Psoas muscle (tissue), 8 donors: Measurements from ENCODE around the gene SRPK2. TPM values are rescaled to one million over a fixed set of nuclear protein-coding genes. Genes with fewer than 3 reads are reported as not detected.
A peak's percentile ranks its signal among the peaks of the same experiment; 100 is the strongest.

Source experiments
- ATAC-seq, 4 donors: fragments of 200-7000 bp; cut with Tn5 transposase; one replicate each; pipeline ENCODE4 v1.9.1; 2020; ENCODE audit warnings: moderate library complexity in 3 of 4, mild to moderate bottlenecking in 2 of 4
- DNase-seq, 2 donors: peaks; one replicate each; pipeline ENCODE4 v3.0.0-alpha.2; 2020
- H3K27ac ChIP-seq: fragments of 200-600 bp; one replicate; pipeline ENCODE4 v1.8.0; 2022
- H3K27me3 ChIP-seq, 3 donors: fragments of 200-600 bp in 1 of 3; one replicate each; pipeline versions ENCODE4 v1.6.1 to v1.8.0; 2013 to 2022; ENCODE audit warnings: low read length in 2 of 3, mild to moderate bottlenecking in 2 of 3, moderate library complexity in 1 of 3; ENCODE audit not compliant: insufficient read depth in 3 of 3
- H3K36me3 ChIP-seq, 2 donors: fragments of 200-600 bp in 1 of 2; one replicate each; pipeline versions ENCODE4 v1.6.1 to v1.8.0; 2013 to 2022; ENCODE audit warnings: low read depth in 1 of 2, mild to moderate bottlenecking in 1 of 2, moderate library complexity in 1 of 2; ENCODE audit not compliant: insufficient read depth in 1 of 2
- H3K4me1 ChIP-seq: fragments of 200-600 bp; one replicate; pipeline ENCODE4 v1.8.0; 2022
- H3K4me3 ChIP-seq: fragments of 200-600 bp; one replicate; pipeline ENCODE4 v1.8.0; 2022; ENCODE audit warnings: mild to moderate bottlenecking
- H3K9me3 ChIP-seq: fragments of 200-600 bp; one replicate; pipeline ENCODE4 v1.8.0; 2022
- CTCF ChIP-seq: fragments of 200-600 bp; IDR thresholded peaks from one replicate; pipeline ENCODE4 v1.8.0; 2022; ENCODE audit warnings: antibody characterized with exemption
- WGBS, 3 donors: extraction: QIAGEN DNeasy Blood & Tissue Kit; methylation state at CpG; one replicate each; pipeline versions ENCODE4 v1.1.6 to v1.1.7; 2013; 5-methylcytosine and 5-hydroxymethylcytosine counted together
- intact Hi-C, 2 donors: fragments of 100-400 bp; cut with DNase I; formaldehyde crosslinking; loops; one replicate each; pipeline versions ENCODE4 v1.11.0 to v1.14.2; 2022
- polyA plus RNA-seq, 3 donors: library from polyadenylated mRNA; stranded (reverse); fragments of 200-250 nt; gene quantifications; one replicate each; pipeline ENCODE4 v1.2.3, GENCODE V29; 2013
- total RNA-seq, 4 donors: library from RNA; stranded (reverse); fragmentation: NEBNext Ultra II Directional in 2 of 4; extraction: Animal tissue kit (Norgen Biotek cat#: 25700) in 2 of 4; gene quantifications; one replicate each; pipeline versions ENCODE4 v1.2.1 to v1.2.4, GENCODE V29; 2021 to 2023
- donor health status: healthy with polysubstance abuse.
- donor health status: DM: no; HTN: no; CAD: no; lungs with moderate emphysema.
- donor health status: Bipolar disorder and iron deficiency.
- donor health status: healthy.
- donor health status: DM: yes; HTN: yes; CAD: no.
- donor health status: DM: no; HTN: no; CAD: no.
- donor health status: DM: no; HTN: no; CAD: no.
- donor health status: DM: yes; HTN: yes; CAD: no.

SRPK2 gene
- total and polyA plus RNA-seq, 7 donors = 12.7 to 51.3 (median 33.2) TPM

- no peak overlapping the region for H3K4me3 ChIP-seq
- H3K4me1 ChIP-seq = peaks cover 19% of the 10 kb centered on the region
- no peaks in the 10 kb centered on the region for H3K9me3 ChIP-seq
- 20 to 48% (median 40%) methylated on average over 3 of the region's 3 CpGs for WGBS, 3 donors
- intact Hi-C loops = no loop called here
- ATAC-seq = no peak
- no peak overlapping the region for H3K27ac ChIP-seq
- no peak for DNase-seq
- H3K27me3 ChIP-seq = no peaks in the 10 kb centered on the region
- H3K36me3 ChIP-seq = no peaks in the 10 kb centered on the region
- TF ChIP-seq CTCF = no peak
These were observed 43.0 kb downstream of the SRPK2 start for GRCh38 chr7:105345725-105346124.

- Histone ChIP-seq H3K4me1 (peaks cover 23% of the 10 kb centered on the region), H3K27ac (no peak overlapping the region), H3K9me3 (no peaks in the 10 kb centered on the region), H3K27me3 (no peaks in the 10 kb centered on the region), H3K4me3 (no peak overlapping the region), H3K36me3 (no peaks in the 10 kb centered on the region)
- no peak for DNase-seq
- ATAC-seq = no peak
- intact Hi-C loops = no loop called here
- 96 to 98% (median 97%) methylated on average over 3 of the region's 3 CpGs for WGBS, 3 donors
- no peak for TF ChIP-seq CTCF
These were observed 43.7 kb downstream of the SRPK2 start for GRCh38 chr7:105345003-105345402.

DNA sequence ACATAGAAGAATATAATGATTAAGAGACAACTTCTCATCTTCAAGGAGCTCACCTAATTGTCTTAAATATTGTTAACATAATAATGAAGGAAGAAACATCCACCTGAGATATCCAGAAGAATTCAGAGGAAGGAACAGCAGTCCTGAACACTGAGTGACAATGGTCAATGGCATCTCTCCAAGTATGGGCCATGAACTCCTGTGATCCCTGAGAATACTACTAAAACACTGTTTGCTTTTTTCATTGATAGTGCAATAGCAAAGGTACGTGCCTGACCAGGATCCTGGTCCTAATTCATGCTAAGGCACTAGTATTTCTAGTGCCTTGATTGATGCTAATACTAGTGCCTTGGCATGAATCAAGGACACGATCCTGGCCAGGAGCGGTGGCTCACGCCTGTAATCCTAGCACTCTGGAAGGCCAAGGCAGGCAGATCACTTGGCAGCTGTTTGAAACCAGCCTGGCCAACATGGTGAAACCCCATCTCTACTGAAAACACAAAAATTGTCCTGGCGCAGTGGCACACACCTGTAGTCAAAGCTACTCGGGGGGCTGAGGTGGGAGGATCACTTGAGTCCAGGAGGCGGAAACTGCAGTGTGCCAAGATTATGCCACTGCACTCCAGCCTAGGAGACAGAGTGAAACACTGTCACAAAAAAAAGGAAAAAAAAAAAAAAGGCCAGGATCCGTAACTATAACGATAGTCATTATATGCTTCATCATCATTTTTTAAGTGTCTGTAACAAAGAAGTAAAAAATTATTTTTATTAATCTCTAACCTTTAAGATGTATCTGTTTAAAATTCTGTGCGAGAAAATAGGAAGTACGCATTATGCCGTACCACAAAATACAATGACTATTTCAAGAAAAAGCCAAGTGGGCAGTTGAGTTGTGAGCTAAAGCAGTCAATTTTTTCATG, 49.1 kb downstream of the SRPK2 start:
- ATAC-seq (peak; percentile 89 to 95 (median 90)), DNase-seq (peak; percentile 45 to 85)
- Histone ChIP-seq H3K9me3 (no peaks in the 10 kb centered on the region), H3K4me3 (no peak overlapping the region), H3K27ac (peak overlapping the region; percentile 43), H3K4me1 (peaks cover 17% of the 10 kb centered on the region), H3K36me3 (no peaks in the 10 kb centered on the region), H3K27me3 (no peaks in the 10 kb centered on the region)
- no peak for TF ChIP-seq CTCF
- WGBS, 3 donors = 39 to 52% (median 40%) methylated on average over 12 of the region's 12 CpGs
- intact Hi-C loops = loop anchor here (10.0 kb wide), 3 partner anchors 45 to 355 kb away; partner anchors contain the start of gene SRPK2 (in 1 of the 2)

- peak; percentile 26 to 67 (median 64) for ATAC-seq
- intact Hi-C loops = loop anchor here (10.0 kb wide), 3 partner anchors 47 to 353 kb away; partner anchors contain the start of gene SRPK2 (in 1 of the 2)
- no peaks in the 10 kb centered on the region for H3K27me3 ChIP-seq
- H3K27ac ChIP-seq = no peak overlapping the region
- no peaks in the 10 kb centered on the region for H3K9me3 ChIP-seq
- no peak for DNase-seq
- H3K36me3 ChIP-seq = no peaks in the 10 kb centered on the region
- 29 to 40% (median 32%) methylated on average over 4 of the region's 4 CpGs for WGBS, 3 donors
- TF ChIP-seq CTCF = no peak
- H3K4me3 ChIP-seq = no peak overlapping the region
- peaks cover 20% of the 10 kb centered on the region for H3K4me1 ChIP-seq
These were observed 51.2 kb downstream of the SRPK2 start for GRCh38 chr7:105337529-105337928.
